IMR-90 (cell line): ENCODE data around the gene MAGOH.

Experiments
- FOS ChIP-seq: fragments of 150-350 bp; IDR thresholded peaks from 2 replicates; pipeline ENCODE4 v1.6.1; 2016; ENCODE audit warnings: low read depth, low read length
- MXI1 ChIP-seq: IDR thresholded peaks from 2 replicates; pipeline ENCODE4 v1.6.1; 2012; ENCODE audit warnings: low read depth, mild to moderate bottlenecking, low read length, moderate library complexity, borderline replicate concordance
- NFE2L2 ChIP-seq: fragments of 150-350 bp; IDR thresholded peaks from 2 replicates; pipeline ENCODE4 v1.6.1; 2016; ENCODE audit warnings: low read depth, mild to moderate bottlenecking, low read length
- POLR2A ChIP-seq: IDR thresholded peaks from 2 replicates; pipeline ENCODE4 v1.6.1; 2012; ENCODE audit warnings: mild to moderate bottlenecking, low read depth, low read length
- RCOR1 ChIP-seq: IDR thresholded peaks from 2 replicates; pipeline ENCODE4 v1.6.1; 2012; ENCODE audit warnings: mild to moderate bottlenecking, low read length, improper control_type of control experiment; ENCODE audit not compliant: insufficient replicate concordance
- RFX5 ChIP-seq: IDR thresholded peaks from 2 replicates; pipeline ENCODE4 v1.8.0; 2012; ENCODE audit warnings: low read depth, mild to moderate bottlenecking, low read length, moderate library complexity
- SMC3 ChIP-seq: fragments of 150-350 bp; IDR thresholded peaks from 2 replicates; pipeline ENCODE4 v1.6.1; 2016; ENCODE audit warnings: low read depth, mild to moderate bottlenecking, antibody characterized with exemption, low read length, moderate library complexity
- USF2 ChIP-seq: fragments of 150-350 bp; IDR thresholded peaks from 2 replicates; pipeline ENCODE4 v1.6.1; 2017; ENCODE audit warnings: mild to moderate bottlenecking, antibody characterized with exemption, low read length, low read depth
- TF ChIP-seq, protein P1 (sequence below): conservative IDR thresholded peaks from 2 replicates; pipeline ENCODE4 v1.5.1; 2012; ENCODE audit warnings: mild to moderate bottlenecking, low read depth, low read length, improper control_type of control experiment

GRCh38 chr1:53219711-53220110 is 18.6 kb downstream of the MAGOH start:
- TF ChIP-seq POLR2A (no peak), MXI1 (no peak), SMC3 (no peak), RFX5 (no peak), NFE2L2 (no peak), RCOR1 (no peak), FOS (no peak), USF2 (no peak)
- TF ChIP-seq, protein P1, sequence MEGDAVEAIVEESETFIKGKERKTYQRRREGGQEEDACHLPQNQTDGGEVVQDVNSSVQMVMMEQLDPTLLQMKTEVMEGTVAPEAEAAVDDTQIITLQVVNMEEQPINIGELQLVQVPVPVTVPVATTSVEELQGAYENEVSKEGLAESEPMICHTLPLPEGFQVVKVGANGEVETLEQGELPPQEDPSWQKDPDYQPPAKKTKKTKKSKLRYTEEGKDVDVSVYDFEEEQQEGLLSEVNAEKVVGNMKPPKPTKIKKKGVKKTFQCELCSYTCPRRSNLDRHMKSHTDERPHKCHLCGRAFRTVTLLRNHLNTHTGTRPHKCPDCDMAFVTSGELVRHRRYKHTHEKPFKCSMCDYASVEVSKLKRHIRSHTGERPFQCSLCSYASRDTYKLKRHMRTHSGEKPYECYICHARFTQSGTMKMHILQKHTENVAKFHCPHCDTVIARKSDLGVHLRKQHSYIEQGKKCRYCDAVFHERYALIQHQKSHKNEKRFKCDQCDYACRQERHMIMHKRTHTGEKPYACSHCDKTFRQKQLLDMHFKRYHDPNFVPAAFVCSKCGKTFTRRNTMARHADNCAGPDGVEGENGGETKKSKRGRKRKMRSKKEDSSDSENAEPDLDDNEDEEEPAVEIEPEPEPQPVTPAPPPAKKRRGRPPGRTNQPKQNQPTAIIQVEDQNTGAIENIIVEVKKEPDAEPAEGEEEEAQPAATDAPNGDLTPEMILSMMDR: no peak
